OCI-M2 (cell line): Measurements from ENCODE around the gene METTL8.

ENCODE experiments used
- DNase-seq: peaks from one replicate; lab custom pipeline; 2025; ENCODE audit not compliant: unreplicated experiment; lab: John Stamatoyannopoulos, UW

Gene METTL8, protein sequence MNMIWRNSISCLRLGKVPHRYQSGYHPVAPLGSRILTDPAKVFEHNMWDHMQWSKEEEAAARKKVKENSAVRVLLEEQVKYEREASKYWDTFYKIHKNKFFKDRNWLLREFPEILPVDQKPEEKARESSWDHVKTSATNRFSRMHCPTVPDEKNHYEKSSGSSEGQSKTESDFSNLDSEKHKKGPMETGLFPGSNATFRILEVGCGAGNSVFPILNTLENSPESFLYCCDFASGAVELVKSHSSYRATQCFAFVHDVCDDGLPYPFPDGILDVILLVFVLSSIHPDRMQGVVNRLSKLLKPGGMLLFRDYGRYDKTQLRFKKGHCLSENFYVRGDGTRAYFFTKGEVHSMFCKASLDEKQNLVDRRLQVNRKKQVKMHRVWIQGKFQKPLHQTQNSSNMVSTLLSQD

DNA sequence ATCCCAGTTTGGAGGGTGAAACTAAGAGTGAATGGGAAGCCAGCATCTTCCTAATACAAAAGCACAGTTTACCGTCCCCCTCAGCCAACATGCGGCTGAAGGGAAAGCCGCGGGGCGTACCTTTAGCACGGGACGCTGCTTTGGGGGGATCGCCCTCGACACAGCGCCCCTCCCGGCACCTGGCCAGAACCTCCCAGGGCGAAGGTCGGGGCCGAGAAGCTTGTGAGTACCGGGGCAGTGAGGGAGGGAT lies at the start of gene METTL8:
METTL8 (minus strand) TSS at position 228 of the 250 bp plus-strand sequence. CDS start 41,805 bp downstream, outside the sequence.
- DNase-seq = no peak

DNA sequence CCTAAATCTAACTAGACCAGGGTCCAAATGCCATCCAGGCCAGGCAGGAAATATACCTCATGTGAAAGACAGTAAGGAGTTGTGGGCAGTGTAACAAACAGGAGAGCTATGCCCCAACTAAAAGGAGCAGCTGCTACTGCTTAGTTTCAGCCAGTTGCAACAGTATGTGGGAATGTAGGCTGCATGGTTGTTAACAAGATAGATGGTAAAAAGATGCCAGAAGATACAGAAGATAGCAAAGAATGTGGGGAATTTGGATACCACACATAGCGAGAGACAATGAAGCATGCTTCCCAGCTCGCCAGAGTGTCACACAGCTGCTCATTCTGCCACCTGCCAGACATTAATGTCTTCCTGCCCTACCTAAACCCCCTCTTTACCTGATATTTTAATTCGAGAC lies 49.1 kb upstream of the METTL8 start:
- DNase-seq = no peak

DNA sequence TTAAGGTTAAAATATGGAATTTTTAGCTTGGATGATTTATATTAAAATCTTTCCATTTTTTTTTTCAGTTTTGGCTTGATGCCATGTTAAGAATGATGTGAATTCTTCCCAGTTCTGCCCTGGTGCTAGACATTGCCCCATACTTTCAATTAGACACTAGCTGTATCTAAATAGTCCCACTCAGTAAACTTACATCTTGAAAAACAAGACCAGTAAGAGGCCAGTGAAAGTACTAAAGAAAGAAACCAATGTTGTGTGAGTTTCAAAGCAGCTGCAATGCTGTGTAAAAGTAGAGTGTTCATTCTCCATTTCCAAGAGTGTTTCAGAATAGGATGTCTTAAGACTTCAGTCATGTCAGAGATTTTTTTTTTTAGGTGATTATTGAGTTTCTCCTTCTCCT lies 48.5 kb upstream of the METTL8 start:
- no peak for DNase-seq

DNA sequence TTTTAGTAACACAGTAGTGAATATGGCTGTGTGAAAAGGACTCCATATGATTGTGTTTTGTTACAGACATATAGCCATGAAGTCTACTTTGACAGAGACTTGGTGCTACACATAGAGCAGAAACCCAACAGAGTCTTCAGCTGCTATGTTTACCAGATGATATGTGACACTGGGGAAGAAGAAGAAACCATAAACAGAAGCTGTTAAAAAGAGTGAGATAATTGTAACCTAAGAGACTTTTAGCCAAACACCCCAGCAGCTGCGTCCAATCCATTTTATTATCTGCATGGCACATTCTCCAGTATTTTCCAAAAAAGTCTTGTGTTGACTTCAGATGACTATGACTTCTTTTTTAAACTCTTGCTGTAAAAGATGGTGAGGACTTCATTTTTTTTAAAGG lies 47.1 kb upstream of the METTL8 start:
- peak; percentile 15 for DNase-seq

DNA sequence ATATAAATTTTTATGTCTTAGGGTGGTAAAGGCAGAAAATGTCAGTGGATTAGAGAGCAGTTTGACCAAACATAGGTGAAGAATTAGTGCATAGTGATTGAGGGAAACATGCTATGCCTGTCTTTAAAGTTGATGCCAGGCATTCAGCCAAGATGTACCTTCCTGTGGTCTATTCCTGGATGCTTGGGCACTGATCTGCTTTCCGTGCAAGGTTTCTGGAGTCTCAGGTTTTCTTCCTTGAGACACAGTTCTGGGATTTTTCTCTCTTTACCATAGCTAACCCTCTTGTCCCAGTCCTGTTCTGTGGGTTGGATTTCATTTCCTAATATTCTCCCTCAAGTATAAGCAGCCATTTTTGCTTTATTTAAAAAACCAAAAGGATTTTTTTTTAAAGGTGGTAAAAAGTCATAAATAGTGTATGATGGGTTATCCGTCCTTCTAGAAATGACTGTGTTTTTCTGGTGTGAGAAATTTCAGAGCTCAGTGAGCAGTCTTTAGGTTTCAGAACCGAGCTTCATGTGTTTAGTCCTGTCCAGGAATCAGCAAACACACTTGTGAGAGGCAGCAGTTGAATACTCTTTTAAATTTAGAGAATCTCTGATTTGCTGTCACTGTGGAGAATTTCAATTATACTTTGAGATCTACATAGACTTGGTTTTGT lies 45.5 kb upstream of the METTL8 start:
- DNase-seq = no peak

DNA sequence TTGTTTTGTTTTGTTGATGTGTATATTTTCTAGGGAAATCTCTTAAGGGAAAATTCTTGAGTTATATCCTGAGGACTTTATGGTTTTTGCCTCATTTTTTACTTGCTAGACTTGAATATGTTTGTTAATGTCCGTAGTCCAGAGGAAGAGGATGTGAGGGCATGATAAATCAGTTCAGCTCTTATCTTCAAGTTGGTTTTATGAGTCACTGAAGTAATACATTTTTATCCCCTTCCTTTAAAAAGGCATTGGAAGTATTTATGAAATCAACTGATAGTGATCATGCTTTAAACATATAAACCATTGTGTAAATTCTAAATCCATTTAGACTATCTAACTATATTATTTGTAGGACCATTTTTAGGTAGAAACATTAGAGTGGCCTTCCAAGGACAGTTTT lies 44.6 kb upstream of the METTL8 start:
- DNase-seq = no peak

DNA sequence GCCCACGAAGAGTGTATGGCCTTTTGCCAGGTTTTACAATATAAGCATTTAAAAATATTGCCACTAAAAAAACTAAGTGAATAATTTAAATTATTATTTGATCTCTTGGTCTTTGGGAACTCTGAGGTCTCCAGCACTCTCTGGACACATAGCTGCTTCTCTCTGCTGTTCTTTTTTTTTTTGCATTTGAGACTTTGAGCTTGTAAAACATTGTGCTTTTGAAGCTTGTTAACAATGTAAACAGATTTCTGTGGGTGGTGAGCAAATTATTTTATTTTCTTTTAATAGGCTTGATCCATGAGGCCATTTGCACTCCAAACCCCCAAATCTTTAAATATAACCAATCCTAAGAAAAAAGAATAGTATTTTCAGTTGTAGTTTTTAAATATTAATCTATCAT lies 42.2 kb upstream of the METTL8 start:
- DNase-seq = no peak

DNA sequence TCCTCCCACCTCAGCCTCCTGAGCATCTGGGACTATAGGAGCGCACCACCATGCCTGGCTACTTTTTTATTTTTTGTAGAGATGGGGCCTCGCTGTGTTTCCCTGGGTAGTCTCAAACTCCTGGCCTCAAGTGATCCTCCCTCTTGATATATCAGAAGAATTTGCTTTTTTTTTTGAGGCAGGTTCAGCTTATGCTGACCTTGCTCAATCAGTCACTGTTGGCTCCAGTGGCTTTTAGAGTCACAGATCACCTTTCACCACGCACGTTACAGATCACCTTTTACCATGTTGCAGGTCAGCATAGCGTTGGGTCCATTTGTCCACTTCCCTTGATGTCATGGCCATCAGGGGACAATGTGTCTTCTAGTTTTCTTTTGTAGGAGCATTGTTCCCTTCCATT lies 36.3 kb upstream of the METTL8 start:
- DNase-seq = no peak

DNA sequence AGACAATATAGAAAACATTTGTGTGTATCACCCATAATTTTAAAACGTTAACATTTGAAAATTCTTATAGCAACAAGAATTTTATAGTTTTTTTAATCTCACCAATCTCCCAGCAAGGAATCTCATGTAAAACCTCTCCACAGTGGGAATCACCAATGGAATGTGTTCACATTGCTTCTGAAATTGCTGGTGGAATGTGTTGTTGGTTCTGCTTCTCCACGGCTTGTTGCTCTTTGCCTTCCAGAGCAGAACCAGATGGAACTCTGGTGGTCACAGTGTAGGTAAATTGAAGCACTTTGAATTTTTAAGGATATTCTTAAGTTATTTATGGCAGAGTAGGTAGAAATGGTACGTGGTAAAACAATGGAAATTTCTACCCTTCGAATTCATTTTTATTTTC lies 35.4 kb upstream of the METTL8 start:
- DNase-seq = no peak

DNA sequence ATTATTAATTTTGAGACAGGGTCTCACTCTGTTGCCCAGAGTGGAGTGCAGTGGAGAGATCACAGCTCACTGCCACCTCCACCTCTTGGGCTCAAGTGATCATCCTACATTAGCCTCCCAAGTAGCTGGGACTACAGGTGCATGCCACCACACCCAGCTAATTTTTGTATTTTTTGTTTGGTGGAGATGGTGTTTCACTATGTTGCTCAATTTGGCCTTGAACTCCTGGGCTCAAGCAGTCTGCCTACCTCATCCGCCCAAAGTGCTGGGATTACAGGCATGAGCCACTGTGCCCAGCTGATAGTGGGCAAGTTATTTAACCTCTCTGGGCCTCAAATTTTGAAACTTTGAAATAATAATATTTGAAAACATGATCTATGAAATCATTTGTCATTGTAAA lies 26.7 kb upstream of the METTL8 start:
- DNase-seq = no peak

DNA sequence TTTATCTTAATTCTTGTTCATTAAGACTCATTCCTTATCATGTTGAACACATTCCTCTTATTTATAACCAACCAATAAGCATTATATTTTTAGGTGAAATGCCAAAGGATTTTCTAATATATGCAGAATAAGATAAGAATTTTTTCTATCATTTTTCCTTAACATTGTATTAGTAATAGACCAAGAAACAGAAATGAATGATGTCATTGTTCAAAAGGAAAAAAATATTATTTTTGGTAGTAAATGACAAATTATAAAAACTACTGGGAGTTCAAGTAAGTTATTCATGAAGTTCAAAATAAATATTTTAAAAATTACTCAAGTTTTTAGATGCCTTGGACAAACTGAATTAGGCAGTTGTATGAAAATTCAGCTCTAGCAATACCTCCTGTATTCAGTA lies 25.7 kb upstream of the METTL8 start:
- DNase-seq = no peak

DNA sequence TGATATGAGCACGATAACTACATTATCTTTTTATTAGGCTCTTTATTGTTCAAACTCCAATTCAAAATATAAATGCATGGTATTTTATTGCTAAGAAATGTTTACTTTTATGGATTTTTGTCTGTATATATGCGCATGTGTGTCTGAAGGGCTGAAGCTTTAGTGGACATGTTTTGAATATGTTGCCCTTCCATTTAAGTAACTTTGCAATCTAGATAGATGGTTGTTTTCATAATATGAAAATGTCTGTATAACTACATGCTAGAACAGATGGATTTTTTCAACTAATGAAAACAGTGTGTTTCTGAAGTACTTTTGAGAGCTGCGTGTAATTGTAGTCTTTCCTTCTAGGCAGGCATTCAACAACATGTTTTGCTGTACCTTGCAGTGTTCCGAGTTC lies 19.0 kb upstream of the METTL8 start:
- no peak for DNase-seq

DNA sequence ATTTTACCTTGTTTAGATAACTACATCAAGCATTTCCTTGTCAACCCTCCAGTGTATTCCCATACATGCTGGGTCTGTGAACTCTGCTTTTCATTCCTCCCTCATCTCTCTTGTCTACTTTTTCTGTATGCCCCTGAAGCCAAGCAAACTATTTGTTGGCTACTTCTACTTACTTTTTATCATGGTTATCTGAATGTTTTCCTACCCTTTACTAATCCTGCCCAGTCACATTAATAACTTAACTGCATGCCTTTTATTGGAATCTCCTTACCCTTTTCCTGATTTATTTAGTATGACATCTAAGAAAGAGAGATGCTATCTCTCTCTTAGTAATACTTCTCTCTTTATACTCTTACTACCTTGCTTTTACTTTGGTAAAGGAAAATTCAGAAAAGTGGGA lies 17.3 kb upstream of the METTL8 start:
- DNase-seq = no peak

DNA sequence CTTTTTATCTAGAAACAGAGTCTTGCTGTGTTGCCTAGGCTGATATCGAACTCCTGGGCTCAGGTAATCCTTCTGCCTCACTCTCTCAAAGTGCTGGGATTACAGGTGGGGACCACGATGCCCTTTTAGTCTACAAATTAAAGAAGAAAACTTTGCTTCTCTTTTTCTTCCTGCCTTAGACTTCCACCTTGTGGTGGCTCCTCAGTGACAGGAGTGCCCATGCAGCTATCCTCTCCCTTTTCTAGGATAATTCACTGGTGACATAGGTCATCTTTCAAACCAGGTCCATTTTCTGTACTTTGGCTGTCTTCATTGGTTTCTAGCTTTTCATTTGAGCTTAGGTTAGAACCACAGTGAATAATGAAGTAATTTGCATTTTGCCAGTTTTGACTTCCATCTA lies 13.9 kb upstream of the METTL8 start:
- DNase-seq = no peak

DNA sequence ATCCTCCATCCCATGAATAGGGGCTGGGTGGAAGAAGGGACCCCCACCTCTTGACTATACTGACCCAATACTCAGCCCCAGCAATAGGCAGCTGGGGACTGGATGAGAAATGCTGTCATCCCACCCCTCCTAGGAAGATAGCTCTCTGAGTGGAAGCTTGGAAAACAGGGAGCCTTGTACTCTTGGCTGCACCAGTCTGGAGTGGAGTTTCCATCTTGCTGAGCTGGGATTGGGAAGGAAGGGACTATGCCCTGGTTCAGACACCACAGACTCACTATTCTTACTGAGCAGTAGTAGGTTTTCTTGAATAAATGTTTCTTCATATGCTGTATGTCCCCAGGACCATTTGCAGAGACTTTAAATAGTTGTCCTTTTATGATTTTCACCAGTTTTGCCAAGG lies 7.7 kb upstream of the METTL8 start:
- DNase-seq = no peak

DNA sequence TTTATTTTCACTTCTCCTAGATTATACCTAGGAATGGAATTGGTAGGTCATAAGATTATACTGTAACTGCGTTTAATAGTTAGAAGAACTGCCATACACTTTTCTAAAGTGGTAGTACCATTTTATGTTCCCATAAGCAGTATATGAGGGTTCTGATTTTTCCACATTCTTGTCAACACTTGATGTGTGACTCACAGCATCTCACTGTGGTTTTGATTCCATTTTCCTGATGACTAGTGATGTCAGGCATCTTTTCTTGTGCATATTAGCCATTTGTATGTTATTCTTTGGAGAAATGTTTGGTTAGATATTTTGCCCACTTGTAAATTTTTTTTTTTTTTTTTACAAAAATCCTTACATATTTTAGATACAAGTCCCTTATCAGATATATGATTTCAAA lies 2.5 kb upstream of the METTL8 start:
- DNase-seq = no peak

DNA sequence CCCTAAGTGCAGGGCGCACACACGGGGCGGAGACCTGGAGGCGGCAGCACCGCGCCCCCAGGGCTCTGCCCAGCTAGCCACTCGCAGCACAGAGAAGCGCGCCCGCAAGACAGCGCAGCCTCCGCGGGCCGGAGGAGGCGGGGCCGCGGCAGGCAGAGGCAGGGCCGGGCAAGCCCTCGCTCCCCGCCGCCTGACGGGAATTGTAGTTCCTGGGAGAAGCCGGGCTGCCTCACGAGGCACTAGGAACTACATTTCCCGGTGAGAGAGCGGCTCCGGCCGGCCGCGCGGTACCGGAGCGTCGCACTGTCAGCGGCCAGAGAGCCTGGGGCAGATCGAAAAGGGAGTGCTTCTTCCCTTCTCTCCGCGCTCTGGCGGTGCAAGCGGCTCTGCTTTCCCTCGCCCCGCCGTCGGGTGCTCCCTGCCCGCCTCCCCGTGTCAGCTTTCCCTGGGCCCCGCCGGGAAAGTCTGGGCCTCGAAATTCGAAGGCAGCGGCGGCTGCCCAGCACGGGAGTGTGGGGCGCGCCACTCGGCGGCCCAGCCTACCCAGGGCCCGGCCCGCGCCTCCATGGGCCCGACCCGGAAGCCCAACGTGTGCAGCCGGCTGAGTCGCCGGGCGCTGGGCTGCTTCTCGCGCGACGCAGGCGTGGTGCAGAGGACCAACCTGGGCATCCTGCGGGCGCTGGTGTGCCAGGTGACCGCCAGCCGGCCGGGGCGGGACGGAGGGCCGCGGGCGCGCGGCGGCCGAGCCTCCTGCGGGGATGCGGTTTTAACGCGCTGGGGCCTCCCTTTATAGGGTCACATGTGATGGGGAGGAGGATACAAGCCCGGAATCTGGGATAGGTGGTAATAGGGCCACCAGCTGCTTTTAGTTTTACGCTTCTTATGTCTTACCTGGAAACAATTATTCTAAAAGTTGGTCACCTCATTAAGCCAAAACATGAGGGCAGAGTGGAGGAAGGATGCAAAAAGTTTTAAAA lies 511 bp upstream of the METTL8 start, which contains the start of gene DCAF17:
DCAF17 (plus strand) TSS at position 214 of the 977 bp plus-strand sequence; CDS start at position 566, 352 bp downstream.
- peak; percentile 76 for DNase-seq

DNA sequence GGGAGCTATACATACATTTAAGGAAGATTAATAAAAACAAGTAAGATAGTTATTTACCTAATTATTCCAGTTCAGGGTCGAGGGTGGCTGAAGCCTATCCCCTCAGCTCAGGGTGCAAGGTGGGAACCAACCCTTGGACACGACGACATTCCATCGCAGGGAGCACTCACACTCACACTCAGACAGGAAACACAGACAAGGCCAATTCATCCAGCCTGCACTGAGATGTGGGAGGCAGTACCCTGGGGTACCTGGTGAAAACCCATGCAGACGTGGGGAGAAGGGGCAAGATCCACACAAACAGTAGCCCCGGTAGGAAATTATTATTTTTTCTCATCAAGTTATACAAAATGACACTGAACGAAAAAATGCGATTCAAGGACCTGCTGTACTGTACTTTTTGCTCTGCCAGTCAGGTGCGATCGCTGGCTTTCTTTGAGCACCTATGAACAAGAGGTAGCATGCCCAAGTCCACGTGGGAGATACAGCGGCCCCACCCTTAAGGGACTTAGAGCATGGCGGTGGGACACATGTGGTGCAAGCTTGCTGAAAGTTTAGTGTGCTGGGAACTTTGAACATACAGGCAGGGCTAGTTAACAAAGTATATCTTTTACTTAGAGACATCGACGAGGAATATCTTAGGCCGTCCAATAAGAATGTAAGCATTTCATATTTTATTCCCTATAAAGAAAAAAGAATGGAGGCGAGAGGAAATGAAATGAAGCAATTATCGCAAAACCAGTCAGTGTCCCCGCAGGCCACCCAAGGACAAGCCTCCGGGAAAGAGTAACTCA lies 624 bp downstream of the METTL8 start:
- DNase-seq = no peak

DNA sequence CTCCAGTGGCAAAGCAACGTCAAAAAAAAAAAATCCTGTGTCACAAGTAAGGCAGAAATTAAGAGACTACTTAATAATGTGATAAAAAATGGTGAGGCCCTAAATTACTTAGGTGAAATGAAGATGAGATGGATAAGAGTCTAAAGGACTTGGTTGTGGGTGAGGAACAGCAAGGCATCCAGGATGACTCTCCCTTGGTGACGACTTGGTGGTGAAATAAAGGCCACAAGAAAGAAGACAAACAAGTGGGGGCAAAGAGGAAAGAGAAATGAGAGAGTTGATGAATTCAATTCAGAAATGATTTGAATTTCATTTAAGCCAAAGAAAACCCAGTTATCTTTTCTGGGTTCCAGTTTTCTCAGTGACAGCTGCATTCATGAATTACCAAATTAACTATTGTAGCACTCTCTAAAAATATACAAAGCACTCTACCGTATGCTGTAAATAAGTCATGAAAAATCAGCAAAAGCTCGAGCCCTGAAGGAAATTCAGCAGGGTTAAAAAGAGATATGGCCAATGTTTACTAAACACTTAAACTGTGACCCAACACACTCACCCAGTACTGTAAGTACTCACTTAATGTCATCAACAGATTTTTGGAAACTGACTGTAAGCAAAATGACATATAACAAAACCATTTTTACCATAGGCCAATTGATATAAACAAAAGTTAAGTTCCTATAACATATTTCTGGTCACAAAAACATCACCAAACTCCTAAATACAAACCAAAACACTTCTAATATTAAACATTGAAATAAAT lies 1.4 kb downstream of the METTL8 start:
- DNase-seq = no peak

DNA sequence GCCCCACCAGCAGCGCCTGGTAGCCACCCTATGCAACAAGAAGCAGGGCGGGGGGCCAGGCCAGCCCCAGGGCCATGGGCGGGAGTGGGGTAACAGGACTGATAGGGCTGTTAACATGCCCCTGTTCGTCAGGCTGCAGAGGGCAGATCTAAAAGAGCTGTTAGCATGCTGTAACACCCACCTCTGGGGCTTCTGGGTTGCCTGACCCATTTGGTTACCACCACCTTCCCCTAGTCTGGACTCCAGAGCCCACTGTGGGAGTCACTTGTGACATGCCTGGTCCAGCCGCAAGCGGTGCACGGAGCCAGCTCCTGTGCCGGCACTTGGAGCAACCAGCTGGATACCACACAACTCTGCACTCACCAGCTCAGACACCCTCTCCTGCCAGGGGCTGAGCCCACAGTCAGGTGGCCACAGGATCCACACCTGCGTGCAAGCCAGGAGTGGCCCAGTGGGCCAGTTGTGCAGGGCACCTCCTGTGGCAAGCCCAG lies 2.1 kb downstream of the METTL8 start:
- DNase-seq = no peak
